Measurements from ENCODE around the gene GIT1. TPM values are rescaled to one million over a fixed set of nuclear protein-coding genes. Genes with fewer than 3 reads are reported as not detected.

GIT1 gene
- polyA plus RNA-seq, 1 of the 3 experiments (the other 2 are of a cell fraction): 42.9 TPM

- DNase-seq: peak; percentile 96
- ChIA-PET POLR2A (interaction anchor here (0.5 to 1.1 kb wide), 3 partner anchors 22 to 1528 kb away, joined by 3 to 5 read pairs (median 3); no protein-coding TSS in a partner anchor), CTCF (interaction anchor here (0.6 to 11.6 kb wide), 18 partner anchors 8 to 537 kb away, joined by 3 to 166 read pairs (median 3); partner anchors contain the start of genes ANKRD13B and GIT1)
- Histone ChIP-seq H3K36me3 (replicated peaks in 1 of 2; ENCODE audit: control insufficient read depth in 1 of 2, insufficient read depth in 2 of 2, low read length in 1 of 2) (peaks cover 4 to 9% of the 10 kb centered on the region in 2 experiments), H3F3A (replicated peaks; ENCODE audit: insufficient read depth) (peaks cover 7% of the 10 kb centered on the region), H3K9ac (peak within 1 kb of the TSS; percentile 79), H3K4me1 (ENCODE audit: control insufficient read depth in 1 of 2, insufficient read depth in 2 of 2, low read depth in 1 of 2, low read length in 1 of 2) (peaks cover 8 to 27% of the 10 kb centered on the region in 2 experiments; a peak in 1 of 4 replicates), H3K79me2 (ENCODE audit: insufficient read depth) (peaks cover 10% of the 10 kb centered on the region; the same call in 1 of the 2 replicates), H2AFZ (ENCODE audit: low read depth) (peak within 1 kb of the TSS; percentile 97), H3K9me3 (no peaks in the 10 kb centered on the region), H3K27me3 (ENCODE audit: insufficient read depth) (no peaks in the 10 kb centered on the region), H3K4me2 (peak within 1 kb of the TSS; percentile 92), H3K9me2 (no peaks in the 10 kb centered on the region), H4K20me1 (ENCODE audit: insufficient read depth) (0 out of 2 replicates have a peak, but pooled peaks cover 4% of the 10 kb centered on the region), H3K4me3 (ENCODE audit: low read depth in 2 of 2, low read length in 1 of 2) (peak within 1 kb of the TSS; percentile 76 to 85), H3K27ac (ENCODE audit: low read depth in 2 of 2, low read length in 1 of 2) (peak within 1 kb of the TSS; percentile 77 to 89)
- WGBS (ENCODE audit: low lambda C conversion rate): 4% methylated on average over 21 of the region's 85 CpGs
- no peak for TF ChIP-seq USF1 (IDR thresholded peaks at IDR 0.05; ENCODE audit: borderline replicate concordance, low read depth)
- no peak for TF ChIP-seq GATA2 (CRISPR knock-in tag; IDR thresholded peaks at IDR 0.05)
- no peak for TF ChIP-seq FOSL2 (IDR thresholded peaks at IDR 0.05; ENCODE audit: borderline replicate concordance, low read depth)
- no peak for TF ChIP-seq FOXJ3 (CRISPR knock-in tag; IDR thresholded peaks at IDR 0.05)
- no peak for TF ChIP-seq RCOR1 (IDR thresholded peaks at IDR 0.05; ENCODE audit: low read length)
- no peak for TF ChIP-seq EP300 (IDR thresholded peaks at IDR 0.05; ENCODE audit: borderline replicate concordance in 1 of 2, low read depth in 1 of 2, low read length in 1 of 2)
- TF ChIP-seq MXI1 (IDR thresholded peaks at IDR 0.05; ENCODE audit: low read depth, low read length): no peak; the same call in none of the 2 replicates
- TF ChIP-seq RAD21 (IDR thresholded peaks at IDR 0.05; ENCODE audit: low read length): no peak
- no peak for TF ChIP-seq TAF1 (IDR thresholded peaks at IDR 0.05; ENCODE audit: borderline replicate concordance, low read depth, low read length)
- 0 out of 2 replicates have a peak, but pooled peaks have one; percentile 5 for TF ChIP-seq ELF1 (IDR thresholded peaks at IDR 0.05)
- no peak for TF ChIP-seq MEF2A (IDR thresholded peaks at IDR 0.05; ENCODE audit: borderline replicate concordance, low read depth)
- TF ChIP-seq IRF3 (IDR thresholded peaks at IDR 0.05; ENCODE audit: low read depth, low read length): no peak
- TF ChIP-seq EZH2phosphoT487 (IDR thresholded peaks at IDR 0.05; ENCODE audit: borderline replicate concordance, low read depth): no peak
- no peak for TF ChIP-seq RXRA (IDR thresholded peaks at IDR 0.05; ENCODE audit: borderline replicate concordance, low read depth)
- no peak for TF ChIP-seq SMC3 (IDR thresholded peaks at IDR 0.05; ENCODE audit: low read depth, low read length)
- TF ChIP-seq TEAD4 (IDR thresholded peaks at IDR 0.05; ENCODE audit: borderline replicate concordance, insufficient read depth): no peak
- TF ChIP-seq TCF12 (IDR thresholded peaks at IDR 0.05): no peak
- TF ChIP-seq MAX (IDR thresholded peaks at IDR 0.05; ENCODE audit: low read depth): peak; percentile 57; the same call in 1 of the 2 replicates
- no peak for TF ChIP-seq RFX5 (IDR thresholded peaks at IDR 0.05; ENCODE audit: low read length)
- no peak for TF ChIP-seq USF2 (IDR thresholded peaks at IDR 0.05; ENCODE audit: borderline replicate concordance, low read depth, low read length)
- TF ChIP-seq JUND (IDR thresholded peaks at IDR 0.05): no peak
- TF ChIP-seq NRF1 (IDR thresholded peaks at IDR 0.05; ENCODE audit: low read depth, low read length): peak; percentile 54
- TF ChIP-seq GABPA (IDR thresholded peaks at IDR 0.05; ENCODE audit: low read depth): no peak
- no peak for TF ChIP-seq SIN3A (IDR thresholded peaks at IDR 0.05; ENCODE audit: borderline replicate concordance, low read depth, low read length)
- no peak for TF ChIP-seq NFIC (IDR thresholded peaks at IDR 0.05; ENCODE audit: borderline replicate concordance)
- no peak for TF ChIP-seq FOXM1 (IDR thresholded peaks at IDR 0.05; ENCODE audit: low read depth)
- no peak for TF ChIP-seq PBX3 (IDR thresholded peaks at IDR 0.05)
- peak; percentile 44 for TF ChIP-seq CHD2 (IDR thresholded peaks at IDR 0.05; ENCODE audit: low read length, partially characterized antibody)
- peak; percentile 46; the same call in 1 of the 2 replicates for TF ChIP-seq POLR2AphosphoS5 (IDR thresholded peaks at IDR 0.05; ENCODE audit: low read depth, low read length)
Observed at GRCh38 chr17:29568331-29569244, 20.9 kb downstream of the GIT1 start, which contains the start of gene TP53I13. TP53I13 (plus strand) TSS chr17:29568701; CDS start chr17:29568759, 58 bp downstream.
